Esophagus squamous epithelium (tissue), 4 donors: ENCODE results near the gene TAP2.

Source experiments
- POLR2A ChIP-seq, 4 donors: fragments of 450-650 bp; IDR thresholded peaks; one replicate each; pipeline ENCODE4 v1.6.1; 2017; ENCODE audit warnings: antibody characterized with exemption in 4 of 4, mild to moderate bottlenecking in 4 of 4, moderate library complexity in 3 of 4
- TF ChIP-seq, protein P1 (sequence below), 6 experiments: fragments of 450-650 bp in 4 of 6; fragments of 200-600 bp in 2 of 6; sonication (generic) in 2 of 6; IDR thresholded peaks; one replicate each; pipeline ENCODE4 v1.5.1; 2016 to 2019; ENCODE audit warnings: antibody characterized with exemption in 6 of 6, mild to moderate bottlenecking in 4 of 6, moderate library complexity in 4 of 6

DNA sequence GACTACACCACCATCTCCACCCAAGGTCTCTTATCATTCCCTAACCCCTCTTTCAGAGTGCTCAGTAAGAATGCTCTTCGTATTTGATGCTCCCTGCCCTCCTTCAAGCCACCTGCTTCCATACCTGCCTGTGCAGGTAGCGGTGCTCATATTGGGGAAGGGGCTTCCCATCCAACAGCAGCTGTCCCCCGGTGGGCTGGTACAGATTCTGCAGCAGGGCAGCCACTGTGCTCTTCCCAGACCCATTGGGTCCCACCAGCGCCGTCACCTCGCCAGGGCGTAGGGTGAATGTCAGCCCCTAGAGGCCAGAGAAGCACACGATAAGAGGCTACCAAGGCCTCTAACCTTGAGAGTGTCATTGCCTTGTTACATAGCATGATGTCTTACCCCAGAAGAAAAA lies 9.3 kb upstream of the TAP2 start:
- TF ChIP-seq, protein P1, sequence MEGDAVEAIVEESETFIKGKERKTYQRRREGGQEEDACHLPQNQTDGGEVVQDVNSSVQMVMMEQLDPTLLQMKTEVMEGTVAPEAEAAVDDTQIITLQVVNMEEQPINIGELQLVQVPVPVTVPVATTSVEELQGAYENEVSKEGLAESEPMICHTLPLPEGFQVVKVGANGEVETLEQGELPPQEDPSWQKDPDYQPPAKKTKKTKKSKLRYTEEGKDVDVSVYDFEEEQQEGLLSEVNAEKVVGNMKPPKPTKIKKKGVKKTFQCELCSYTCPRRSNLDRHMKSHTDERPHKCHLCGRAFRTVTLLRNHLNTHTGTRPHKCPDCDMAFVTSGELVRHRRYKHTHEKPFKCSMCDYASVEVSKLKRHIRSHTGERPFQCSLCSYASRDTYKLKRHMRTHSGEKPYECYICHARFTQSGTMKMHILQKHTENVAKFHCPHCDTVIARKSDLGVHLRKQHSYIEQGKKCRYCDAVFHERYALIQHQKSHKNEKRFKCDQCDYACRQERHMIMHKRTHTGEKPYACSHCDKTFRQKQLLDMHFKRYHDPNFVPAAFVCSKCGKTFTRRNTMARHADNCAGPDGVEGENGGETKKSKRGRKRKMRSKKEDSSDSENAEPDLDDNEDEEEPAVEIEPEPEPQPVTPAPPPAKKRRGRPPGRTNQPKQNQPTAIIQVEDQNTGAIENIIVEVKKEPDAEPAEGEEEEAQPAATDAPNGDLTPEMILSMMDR (IDR thresholded peaks at IDR 0.05) = no peak
- TF ChIP-seq POLR2A (IDR thresholded peaks at IDR 0.05) = no peak
